Liver (tissue), 9 donors: ENCODE measurements around the gene HJV. TPM values are rescaled to one million over a fixed set of nuclear protein-coding genes. Genes with fewer than 3 reads are reported as not detected.

ENCODE experiments used
- DNase-seq: peaks from one replicate; pipeline ENCODE4 v3.0.0-alpha.2; 2017; ENCODE audit warnings: low spot score
- H3K27ac ChIP-seq, 2 donors: one replicate each; pipeline ENCODE4 v1.7.0; 2013; ENCODE audit warnings: inconsistent platforms in 2 of 2, low read length in 2 of 2, control low read depth in 1 of 2, low read depth in 1 of 2, mild to moderate bottlenecking in 1 of 2
- H3K27me3 ChIP-seq, 4 donors: one replicate each; pipeline versions ENCODE4 v1.6.1 to v1.7.0; 2013; ENCODE audit warnings: low read length in 3 of 4, inconsistent platforms in 1 of 4, mild to moderate bottlenecking in 1 of 4, moderate library complexity in 1 of 4; ENCODE audit not compliant: control insufficient read depth in 4 of 4, insufficient read depth in 4 of 4
- H3K36me3 ChIP-seq, 4 donors: one replicate each; pipeline versions ENCODE4 v1.6.1 to v1.7.0; 2013; ENCODE audit warnings: low read length in 3 of 4, mild to moderate bottlenecking in 3 of 4, low read depth in 1 of 4, moderate library complexity in 1 of 4; ENCODE audit not compliant: control insufficient read depth in 4 of 4, insufficient read depth in 3 of 4
- H3K4me1 ChIP-seq, 4 donors: one replicate each; pipeline versions ENCODE4 v1.6.1 to v1.7.0; 2013; ENCODE audit warnings: low read length in 3 of 4, mild to moderate bottlenecking in 3 of 4, moderate library complexity in 1 of 4; ENCODE audit not compliant: control insufficient read depth in 4 of 4, insufficient read depth in 4 of 4
- H3K4me3 ChIP-seq, 3 donors: one replicate each; pipeline versions ENCODE4 v1.6.1 to v1.7.0; 2013; ENCODE audit warnings: low read length in 3 of 3, control low read depth in 1 of 3, low read depth in 1 of 3, mild to moderate bottlenecking in 1 of 3
- H3K9ac ChIP-seq, 2 donors: one replicate each; pipeline ENCODE4 v1.7.0; 2013; ENCODE audit warnings: low read length in 2 of 2, mild to moderate bottlenecking in 2 of 2, moderate library complexity in 2 of 2, control low read depth in 1 of 2, low read depth in 1 of 2
- H3K9me3 ChIP-seq, 4 donors: one replicate each; pipeline versions ENCODE4 v1.6.1 to v1.7.0; 2013; ENCODE audit warnings: low read length in 3 of 4; ENCODE audit not compliant: control insufficient read depth in 4 of 4
- EGR1 ChIP-seq, 2 donors: IDR thresholded peaks; 2 replicates each; pipeline ENCODE4 v1.6.1; 2016 to 2018; ENCODE audit warnings: antibody characterized with exemption in 2 of 2, low read depth in 2 of 2
- FOXA1 ChIP-seq: IDR thresholded peaks from 2 replicates; pipeline ENCODE4 v1.6.1; 2016; ENCODE audit warnings: antibody characterized with exemption
- FOXA2 ChIP-seq: IDR thresholded peaks from 2 replicates; pipeline ENCODE4 v1.6.1; 2016; ENCODE audit warnings: antibody characterized with exemption
- GABPA ChIP-seq, 2 donors: IDR thresholded peaks in 1 of 2; conservative IDR thresholded peaks in 1 of 2; 2 replicates each; pipeline ENCODE4 v1.6.1; 2016; ENCODE audit warnings: antibody characterized with exemption in 2 of 2, mild to moderate bottlenecking in 1 of 2, moderate library complexity in 1 of 2
- HNF4G ChIP-seq: IDR thresholded peaks from 2 replicates; pipeline ENCODE4 v1.6.1; 2016; ENCODE audit warnings: antibody characterized with exemption
- JUND ChIP-seq, 2 donors: IDR thresholded peaks; 2 replicates each; pipeline ENCODE4 v1.6.1; 2016; ENCODE audit warnings: antibody characterized with exemption in 2 of 2
- NR2F2 ChIP-seq: IDR thresholded peaks from 2 replicates; pipeline ENCODE4 v1.6.1; 2016; ENCODE audit warnings: antibody characterized with exemption
- RAD21 ChIP-seq, 2 donors: IDR thresholded peaks; 2 replicates each; pipeline ENCODE4 v1.6.1; 2016; ENCODE audit warnings: antibody characterized with exemption in 2 of 2, mild to moderate bottlenecking in 2 of 2
- RXRA ChIP-seq, 2 donors: IDR thresholded peaks; 2 replicates each; pipeline ENCODE4 v1.6.1; 2017 to 2018; ENCODE audit warnings: antibody characterized with exemption in 2 of 2, mild to moderate bottlenecking in 1 of 2
- SP1 ChIP-seq: IDR thresholded peaks from 2 replicates; pipeline ENCODE4 v1.6.1; 2018; ENCODE audit warnings: antibody characterized with exemption, mild to moderate bottlenecking
- TAF1 ChIP-seq: conservative IDR thresholded peaks from 2 replicates; pipeline ENCODE4 v1.6.1; 2016; ENCODE audit warnings: antibody characterized with exemption, mild to moderate bottlenecking
- YY1 ChIP-seq: IDR thresholded peaks from 2 replicates; pipeline ENCODE4 v1.6.1; 2016; ENCODE audit warnings: antibody characterized with exemption, mild to moderate bottlenecking
- WGBS: extraction: QIAGEN DNeasy Blood & Tissue Kit; methylation state at CpG from one replicate; pipeline ENCODE4 v1.1.7; 2013; 5-methylcytosine and 5-hydroxymethylcytosine counted together
- polyA plus RNA-seq, 2 donors: library from polyadenylated mRNA; stranded (reverse) in 1 of 2; unstranded in 1 of 2; fragments of 200-250 nt in 1 of 2; fragments of >200 nt in 1 of 2; fragmentation: Nextera tagmentation in 1 of 2; extraction: Ambion mirVana in 1 of 2; gene quantifications; one replicate each; pipeline versions ENCODE4 v1.2.1 to v1.2.3, GENCODE V29; 2013 to 2015
- total RNA-seq, 2 donors: library from RNA; depleted of rRNA; stranded (reverse); fragments of >200 nt; gene quantifications; one replicate each; pipeline ENCODE4 v1.2.3, GENCODE V29; 2014
- TF ChIP-seq, protein P1 (sequence below): IDR thresholded peaks from 2 replicates; pipeline ENCODE4 v1.6.1; 2016; ENCODE audit warnings: antibody characterized with exemption
- TF ChIP-seq, protein P2 (sequence below): fragments of 150-350 bp; IDR thresholded peaks from 2 replicates; pipeline ENCODE4 v1.5.1; 2017; ENCODE audit warnings: improper control_type of control experiment, low read depth, low read length; ENCODE audit not compliant: missing input control
- TF ChIP-seq, protein P3 (sequence below): IDR thresholded peaks from 2 replicates; pipeline ENCODE4 v1.6.1; 2016; ENCODE audit warnings: antibody characterized with exemption, mild to moderate bottlenecking
- TF ChIP-seq, protein P4 (sequence below): IDR thresholded peaks from 2 replicates; pipeline ENCODE4 v1.6.1; 2016; ENCODE audit warnings: antibody characterized with exemption
- TF ChIP-seq, protein P5 (sequence below): IDR thresholded peaks from 2 replicates; pipeline ENCODE4 v1.6.1; 2016; ENCODE audit warnings: antibody characterized with exemption
- donor health status: healthy.
- donor health status: healthy.
- donor health status: healthy.
- donor health status: healthy.
- donor health status: healthy.

Gene HJV
- total and polyA plus RNA-seq, 4 donors, result 68.0 to 138 (median 97.6) TPM

DNA sequence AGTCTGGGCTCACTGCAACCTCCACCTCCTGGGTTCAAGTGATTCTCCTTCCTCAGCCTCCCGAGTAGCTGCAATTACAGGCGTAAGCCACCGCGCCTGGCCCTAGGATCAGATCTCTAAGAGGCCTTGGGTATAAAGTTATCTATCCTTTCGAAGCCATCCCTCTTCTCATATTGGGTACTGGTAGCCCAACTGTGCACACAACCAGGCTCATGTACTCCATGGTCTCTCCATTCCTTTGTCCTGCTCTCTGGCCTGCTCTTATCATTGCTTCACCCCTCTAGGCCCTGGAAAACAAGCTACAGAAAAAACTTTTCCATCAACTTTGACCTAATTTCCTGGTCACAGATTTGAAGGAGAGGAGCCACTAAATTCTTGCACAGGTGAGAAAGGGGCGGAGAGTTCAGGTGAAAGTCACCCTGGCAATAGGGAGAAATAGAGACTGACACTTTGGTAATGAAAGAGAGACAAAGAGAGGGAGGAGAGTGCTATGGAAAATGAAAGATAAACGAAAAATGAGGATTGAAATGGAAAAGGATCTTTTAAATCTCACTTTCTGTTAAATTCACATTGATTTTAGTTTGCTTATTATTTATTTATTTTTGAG lies 31.2 kb downstream of the HJV start:
- Histone ChIP-seq H3K4me1 (peaks cover 10 to 48% (median 35%) of the 10 kb centered on the region in 4 donors), H3K9me3 (no peaks in the 10 kb centered on the region), H3K27ac (peak overlapping the region; percentile 22 to 52), H3K4me3 (no peak overlapping the region), H3K9ac (no peak overlapping the region), H3K27me3 (no peaks in the 10 kb centered on the region), H3K36me3 (peaks cover 6 to 29% (median 20%) of the 10 kb centered on the region in 4 donors)
- TF ChIP-seq EGR1 (IDR thresholded peaks at IDR 0.05; ENCODE audit: low read depth in 2 of 2) (peak in 1 of 2 donors; percentile 11), NR2F2 (peak; percentile 46), HNF4G (no peak), FOXA1 (no peak), RXRA (IDR thresholded peaks at IDR 0.05) (peak; percentile 40 to 72), SP1 (peak; percentile 72)
- TF ChIP-seq, protein P1, sequence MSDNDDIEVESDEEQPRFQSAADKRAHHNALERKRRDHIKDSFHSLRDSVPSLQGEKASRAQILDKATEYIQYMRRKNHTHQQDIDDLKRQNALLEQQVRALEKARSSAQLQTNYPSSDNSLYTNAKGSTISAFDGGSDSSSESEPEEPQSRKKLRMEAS, result no peak
- TF ChIP-seq, protein P2, sequence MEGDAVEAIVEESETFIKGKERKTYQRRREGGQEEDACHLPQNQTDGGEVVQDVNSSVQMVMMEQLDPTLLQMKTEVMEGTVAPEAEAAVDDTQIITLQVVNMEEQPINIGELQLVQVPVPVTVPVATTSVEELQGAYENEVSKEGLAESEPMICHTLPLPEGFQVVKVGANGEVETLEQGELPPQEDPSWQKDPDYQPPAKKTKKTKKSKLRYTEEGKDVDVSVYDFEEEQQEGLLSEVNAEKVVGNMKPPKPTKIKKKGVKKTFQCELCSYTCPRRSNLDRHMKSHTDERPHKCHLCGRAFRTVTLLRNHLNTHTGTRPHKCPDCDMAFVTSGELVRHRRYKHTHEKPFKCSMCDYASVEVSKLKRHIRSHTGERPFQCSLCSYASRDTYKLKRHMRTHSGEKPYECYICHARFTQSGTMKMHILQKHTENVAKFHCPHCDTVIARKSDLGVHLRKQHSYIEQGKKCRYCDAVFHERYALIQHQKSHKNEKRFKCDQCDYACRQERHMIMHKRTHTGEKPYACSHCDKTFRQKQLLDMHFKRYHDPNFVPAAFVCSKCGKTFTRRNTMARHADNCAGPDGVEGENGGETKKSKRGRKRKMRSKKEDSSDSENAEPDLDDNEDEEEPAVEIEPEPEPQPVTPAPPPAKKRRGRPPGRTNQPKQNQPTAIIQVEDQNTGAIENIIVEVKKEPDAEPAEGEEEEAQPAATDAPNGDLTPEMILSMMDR, result no peak
- 79% methylated on average over 7 of the region's 7 CpGs for WGBS
- DNase-seq, result no peak

DNA sequence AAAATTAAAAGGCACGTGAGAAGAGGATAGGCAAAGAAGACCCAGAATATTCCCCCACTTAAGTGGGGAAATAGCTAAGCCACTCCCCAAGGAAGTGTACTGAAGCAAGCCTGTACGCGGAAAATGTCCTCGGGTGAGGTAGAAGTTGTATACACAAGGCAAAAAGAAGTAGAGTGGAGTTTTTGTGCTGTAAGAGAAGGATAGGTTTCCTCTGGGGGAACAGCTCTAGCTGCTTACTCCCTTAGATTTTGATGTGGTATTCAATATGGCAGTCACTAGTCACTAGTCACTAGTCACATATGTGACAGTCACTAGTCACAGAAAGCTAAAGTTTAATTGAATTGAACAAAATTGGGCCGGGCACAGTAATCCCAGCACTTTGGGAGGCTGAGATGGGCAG lies 32.8 kb downstream of the HJV start:
- 80% methylated on average over 5 of the region's 5 CpGs for WGBS
- Histone ChIP-seq H3K27me3 (no peaks in the 10 kb centered on the region), H3K4me1 (peaks cover 13 to 41% (median 34%) of the 10 kb centered on the region in 4 donors), H3K27ac (no peak overlapping the region), H3K9me3 (no peaks in the 10 kb centered on the region), H3K9ac (no peak overlapping the region), H3K4me3 (no peak overlapping the region), H3K36me3 (peaks cover 6 to 14% (median 11%) of the 10 kb centered on the region in 4 donors)
- DNase-seq, result no peak
- TF ChIP-seq, protein P3, sequence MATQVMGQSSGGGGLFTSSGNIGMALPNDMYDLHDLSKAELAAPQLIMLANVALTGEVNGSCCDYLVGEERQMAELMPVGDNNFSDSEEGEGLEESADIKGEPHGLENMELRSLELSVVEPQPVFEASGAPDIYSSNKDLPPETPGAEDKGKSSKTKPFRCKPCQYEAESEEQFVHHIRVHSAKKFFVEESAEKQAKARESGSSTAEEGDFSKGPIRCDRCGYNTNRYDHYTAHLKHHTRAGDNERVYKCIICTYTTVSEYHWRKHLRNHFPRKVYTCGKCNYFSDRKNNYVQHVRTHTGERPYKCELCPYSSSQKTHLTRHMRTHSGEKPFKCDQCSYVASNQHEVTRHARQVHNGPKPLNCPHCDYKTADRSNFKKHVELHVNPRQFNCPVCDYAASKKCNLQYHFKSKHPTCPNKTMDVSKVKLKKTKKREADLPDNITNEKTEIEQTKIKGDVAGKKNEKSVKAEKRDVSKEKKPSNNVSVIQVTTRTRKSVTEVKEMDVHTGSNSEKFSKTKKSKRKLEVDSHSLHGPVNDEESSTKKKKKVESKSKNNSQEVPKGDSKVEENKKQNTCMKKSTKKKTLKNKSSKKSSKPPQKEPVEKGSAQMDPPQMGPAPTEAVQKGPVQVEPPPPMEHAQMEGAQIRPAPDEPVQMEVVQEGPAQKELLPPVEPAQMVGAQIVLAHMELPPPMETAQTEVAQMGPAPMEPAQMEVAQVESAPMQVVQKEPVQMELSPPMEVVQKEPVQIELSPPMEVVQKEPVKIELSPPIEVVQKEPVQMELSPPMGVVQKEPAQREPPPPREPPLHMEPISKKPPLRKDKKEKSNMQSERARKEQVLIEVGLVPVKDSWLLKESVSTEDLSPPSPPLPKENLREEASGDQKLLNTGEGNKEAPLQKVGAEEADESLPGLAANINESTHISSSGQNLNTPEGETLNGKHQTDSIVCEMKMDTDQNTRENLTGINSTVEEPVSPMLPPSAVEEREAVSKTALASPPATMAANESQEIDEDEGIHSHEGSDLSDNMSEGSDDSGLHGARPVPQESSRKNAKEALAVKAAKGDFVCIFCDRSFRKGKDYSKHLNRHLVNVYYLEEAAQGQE, result no peak
- TF ChIP-seq, protein P4, sequence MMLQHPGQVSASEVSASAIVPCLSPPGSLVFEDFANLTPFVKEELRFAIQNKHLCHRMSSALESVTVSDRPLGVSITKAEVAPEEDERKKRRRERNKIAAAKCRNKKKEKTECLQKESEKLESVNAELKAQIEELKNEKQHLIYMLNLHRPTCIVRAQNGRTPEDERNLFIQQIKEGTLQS, result no peak
- TF ChIP-seq, protein P5, sequence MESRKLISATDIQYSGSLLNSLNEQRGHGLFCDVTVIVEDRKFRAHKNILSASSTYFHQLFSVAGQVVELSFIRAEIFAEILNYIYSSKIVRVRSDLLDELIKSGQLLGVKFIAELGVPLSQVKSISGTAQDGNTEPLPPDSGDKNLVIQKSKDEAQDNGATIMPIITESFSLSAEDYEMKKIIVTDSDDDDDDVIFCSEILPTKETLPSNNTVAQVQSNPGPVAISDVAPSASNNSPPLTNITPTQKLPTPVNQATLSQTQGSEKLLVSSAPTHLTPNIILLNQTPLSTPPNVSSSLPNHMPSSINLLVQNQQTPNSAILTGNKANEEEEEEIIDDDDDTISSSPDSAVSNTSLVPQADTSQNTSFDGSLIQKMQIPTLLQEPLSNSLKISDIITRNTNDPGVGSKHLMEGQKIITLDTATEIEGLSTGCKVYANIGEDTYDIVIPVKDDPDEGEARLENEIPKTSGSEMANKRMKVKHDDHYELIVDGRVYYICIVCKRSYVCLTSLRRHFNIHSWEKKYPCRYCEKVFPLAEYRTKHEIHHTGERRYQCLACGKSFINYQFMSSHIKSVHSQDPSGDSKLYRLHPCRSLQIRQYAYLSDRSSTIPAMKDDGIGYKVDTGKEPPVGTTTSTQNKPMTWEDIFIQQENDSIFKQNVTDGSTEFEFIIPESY, result no peak
- no peak for TF ChIP-seq FOXA2
- TF ChIP-seq GABPA (IDR thresholded peaks at IDR 0.05 in 1 of 2, conservative IDR thresholded peaks at IDR 0.05 in 1 of 2), result no peak
- no peak for TF ChIP-seq RAD21 (IDR thresholded peaks at IDR 0.05)
- no peak for TF ChIP-seq NR2F2
- no peak for TF ChIP-seq YY1
- TF ChIP-seq FOXA1, result no peak
- no peak for TF ChIP-seq TAF1
- TF ChIP-seq RXRA (IDR thresholded peaks at IDR 0.05), result no peak
- TF ChIP-seq EGR1 (IDR thresholded peaks at IDR 0.05; ENCODE audit: low read depth in 2 of 2), result no peak
- TF ChIP-seq JUND (IDR thresholded peaks at IDR 0.05), result no peak
- no peak for TF ChIP-seq SP1
